Keratinocyte (primary cell): ENCODE data around the gene RTN4IP1. TPM values are rescaled to one million over a fixed set of nuclear protein-coding genes. Genes with fewer than 3 reads are reported as not detected.

Experiments used
- DNase-seq: peaks from one replicate; pipeline ENCODE4 v3.0.0-alpha.2; 2011; ENCODE audit warnings: low read depth, missing footprints, low spot score
- FAIRE-seq: peaks from 2 replicates; lab custom pipeline; 2011; peaks lifted over from hg19 to GRCh38; lab: Jason Lieb, UNC
- H2AFZ ChIP-seq: 2 replicates; pipeline ENCODE4 v1.6.0; 2012; ENCODE audit warnings: low read length, control low read depth, inconsistent platforms; ENCODE audit not compliant: control insufficient read depth
- H3K27ac ChIP-seq: 2 replicates; pipeline ENCODE4 v1.5.1; 2011; ENCODE audit warnings: low read length; ENCODE audit not compliant: control insufficient read depth, insufficient read depth
- H3K27me3 ChIP-seq: 3 replicates; pipeline ENCODE4 v1.6.0; 2011; ENCODE audit warnings: low read length; ENCODE audit not compliant: control insufficient read depth, insufficient read depth; ENCODE audit errors: extremely low read depth
- H3K36me3 ChIP-seq, 2 experiments: 2 replicates in 1 of 2; 3 replicates in 1 of 2; pipeline ENCODE4 v1.5.1; 2011; ENCODE audit warnings: low read length in 2 of 2, mild to moderate bottlenecking in 1 of 2; ENCODE audit not compliant: control insufficient read depth in 2 of 2, insufficient read depth in 2 of 2; ENCODE audit errors: extremely low read depth in 1 of 2
- H3K4me1 ChIP-seq: 3 replicates; pipeline ENCODE4 v1.5.1; 2011; ENCODE audit warnings: low read length; ENCODE audit not compliant: control insufficient read depth, insufficient read depth; ENCODE audit errors: extremely low read depth
- H3K4me2 ChIP-seq: 3 replicates; pipeline ENCODE4 v1.6.0; 2011; ENCODE audit warnings: low read depth, low read length; ENCODE audit not compliant: control insufficient read depth, insufficient read depth; ENCODE audit errors: extremely low read depth
- H3K4me3 ChIP-seq, 3 experiments: fragments of 200-600 bp in 1 of 3; sonication (generic) in 1 of 3; 2 replicates in 2 of 3; 3 replicates in 1 of 3; pipeline ENCODE4 v1.5.1; 2011 to 2016; ENCODE audit warnings: low read length in 3 of 3, mild to moderate bottlenecking in 3 of 3, control low read depth in 2 of 3, inconsistent platforms in 1 of 3, low read depth in 1 of 3, mixed read lengths in 1 of 3, mixed run types in 1 of 3, moderate library complexity in 1 of 3; ENCODE audit not compliant: control insufficient read depth in 2 of 3, insufficient read depth in 2 of 3; ENCODE audit errors: extremely low read depth in 1 of 3
- H3K79me2 ChIP-seq: 2 replicates; pipeline ENCODE4 v1.6.0; 2012; ENCODE audit warnings: low read length; ENCODE audit not compliant: control insufficient read depth, insufficient read depth
- H3K9ac ChIP-seq: 3 replicates; pipeline ENCODE4 v1.6.0; 2011; ENCODE audit warnings: low read length; ENCODE audit not compliant: control insufficient read depth, insufficient read depth; ENCODE audit errors: extremely low read depth
- H3K9me1 ChIP-seq: 3 replicates; pipeline ENCODE4 v1.6.0; 2011; ENCODE audit warnings: low read length; ENCODE audit not compliant: control insufficient read depth, insufficient read depth; ENCODE audit errors: extremely low read depth
- H3K9me3 ChIP-seq: 2 replicates; pipeline ENCODE4 v1.5.1; 2012; ENCODE audit warnings: low read depth, low read length; ENCODE audit not compliant: control insufficient read depth
- H4K20me1 ChIP-seq: 3 replicates; pipeline ENCODE4 v1.6.0; 2011; ENCODE audit warnings: low read length; ENCODE audit not compliant: control insufficient read depth, insufficient read depth; ENCODE audit errors: extremely low read depth
- EZH2 ChIP-seq: IDR thresholded peaks from one replicate; pipeline ENCODE4 v1.6.1; 2012; ENCODE audit warnings: inconsistent platforms, mild to moderate bottlenecking, low read length, moderate library complexity
- dilution Hi-C: fragments of 300-500 bp; cut with MboI; formaldehyde crosslinking; loops from one replicate; pipeline ENCODE4 v1.7.0; 2020; ENCODE audit warnings: low sequenced_read_pairs; ENCODE audit not compliant: extremely low pct_ligation_motif_present
- polyA plus RNA-seq, 5 experiments: library from polyadenylated mRNA; depleted of rRNA in 3 of 5; stranded (reverse) in 3 of 5; stranded (forward) in 1 of 5; unstranded in 1 of 5; fragments of >200 nt; gene quantifications; 1 replicate in 1 of 5; 2 replicates in 3 of 5; 3 replicates in 1 of 5; pipeline versions ENCODE4 v1.2.1 to v1.2.3, GENCODE V29; 2011 to 2012; ENCODE audit warnings: missing spikeins in 2 of 5, low read depth in 1 of 5, low replicate concordance in 1 of 5
- TF ChIP-seq, protein P1 (sequence below), 3 experiments: IDR thresholded peaks in 1 of 3; conservative IDR thresholded peaks in 1 of 3; optimal IDR thresholded peaks in 1 of 3; 2 replicates in 2 of 3; 3 replicates in 1 of 3; pipeline versions ENCODE3 to v1.5.1; 2011; ENCODE audit warnings: low read length in 3 of 3, mild to moderate bottlenecking in 3 of 3, moderate library complexity in 2 of 3, control low read depth in 1 of 3, inconsistent platforms in 1 of 3; ENCODE audit not compliant: insufficient read depth in 2 of 3; ENCODE audit errors: extremely low read depth in 1 of 3

The RTN4IP1 gene
- polyA plus RNA-seq, 1 donor (not counting 4 experiments of a cell fraction or from before 2014, with no cell fraction given): 8.0 TPM

DNA sequence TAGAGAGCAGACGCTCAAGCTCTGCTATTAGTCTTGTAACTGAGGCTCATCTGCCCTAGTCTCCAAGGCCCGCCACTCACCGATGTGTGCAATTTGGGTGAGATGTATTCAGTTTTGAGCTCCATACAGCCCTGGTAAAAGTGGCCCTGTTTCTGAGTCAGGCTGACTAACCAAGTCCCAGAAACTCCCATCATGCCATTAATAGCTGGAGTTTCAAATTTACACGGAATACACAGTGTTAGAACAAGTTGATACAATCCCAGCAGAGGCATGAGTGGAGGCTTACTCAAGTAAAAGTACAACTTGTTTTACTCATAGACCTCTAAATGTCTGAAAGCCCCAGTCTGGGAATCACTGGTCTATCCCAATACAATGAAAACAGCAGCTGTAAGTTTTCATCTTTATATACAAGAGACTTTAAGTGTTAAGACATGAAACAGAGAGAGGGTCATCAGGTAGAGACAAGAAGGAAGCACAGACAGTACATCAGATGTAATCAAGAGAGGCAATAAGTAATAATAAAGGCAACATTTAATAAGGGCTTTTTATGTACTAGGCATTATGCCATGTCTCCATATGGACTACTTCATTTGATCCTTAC is 42.4 kb downstream of the RTN4IP1 start:
- dilution Hi-C loops: no loop called here
- DNase-seq: no peak
- FAIRE-seq: peak; percentile 85

DNA sequence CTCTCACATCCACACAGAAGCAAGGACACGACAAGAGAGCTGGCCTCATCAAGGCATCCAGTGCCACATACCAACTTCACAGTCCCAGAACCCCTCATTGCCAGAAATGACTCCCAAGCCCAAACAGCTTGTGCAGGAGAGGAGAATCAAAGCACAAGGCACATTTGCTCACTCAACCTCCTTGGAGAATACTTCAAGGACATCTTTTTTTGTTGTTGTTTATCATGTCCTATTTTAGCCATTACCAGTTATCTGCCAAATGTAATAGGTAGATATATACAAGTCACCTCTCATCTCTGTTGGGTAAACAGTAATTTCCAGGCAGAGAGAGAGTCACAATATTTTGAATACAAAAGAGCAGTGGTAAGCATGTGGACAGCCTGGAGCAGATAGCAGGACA is 47.8 kb downstream of the RTN4IP1 start:
- Histone ChIP-seq H3K79me2 (no peaks in the 10 kb centered on the region), H3K27me3 (no peaks in the 10 kb centered on the region), H3K4me2 (no peak overlapping the region), H3K27ac (no peak overlapping the region), H3K4me3 (no peak overlapping the region), H3K36me3 (peaks cover 0 to 8% of the 10 kb centered on the region in 2 experiments), H3K9me3 (no peaks in the 10 kb centered on the region), H3K4me1 (peaks cover 2% of the 10 kb centered on the region), H2AFZ (no peak overlapping the region), H4K20me1 (no peaks in the 10 kb centered on the region), H3K9me1 (no peaks in the 10 kb centered on the region), H3K9ac (no peak overlapping the region)
- dilution Hi-C loops: no loop called here
- FAIRE-seq: no peak
- no peak for DNase-seq
- TF ChIP-seq EZH2: no peak
- TF ChIP-seq, protein P1, sequence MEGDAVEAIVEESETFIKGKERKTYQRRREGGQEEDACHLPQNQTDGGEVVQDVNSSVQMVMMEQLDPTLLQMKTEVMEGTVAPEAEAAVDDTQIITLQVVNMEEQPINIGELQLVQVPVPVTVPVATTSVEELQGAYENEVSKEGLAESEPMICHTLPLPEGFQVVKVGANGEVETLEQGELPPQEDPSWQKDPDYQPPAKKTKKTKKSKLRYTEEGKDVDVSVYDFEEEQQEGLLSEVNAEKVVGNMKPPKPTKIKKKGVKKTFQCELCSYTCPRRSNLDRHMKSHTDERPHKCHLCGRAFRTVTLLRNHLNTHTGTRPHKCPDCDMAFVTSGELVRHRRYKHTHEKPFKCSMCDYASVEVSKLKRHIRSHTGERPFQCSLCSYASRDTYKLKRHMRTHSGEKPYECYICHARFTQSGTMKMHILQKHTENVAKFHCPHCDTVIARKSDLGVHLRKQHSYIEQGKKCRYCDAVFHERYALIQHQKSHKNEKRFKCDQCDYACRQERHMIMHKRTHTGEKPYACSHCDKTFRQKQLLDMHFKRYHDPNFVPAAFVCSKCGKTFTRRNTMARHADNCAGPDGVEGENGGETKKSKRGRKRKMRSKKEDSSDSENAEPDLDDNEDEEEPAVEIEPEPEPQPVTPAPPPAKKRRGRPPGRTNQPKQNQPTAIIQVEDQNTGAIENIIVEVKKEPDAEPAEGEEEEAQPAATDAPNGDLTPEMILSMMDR (optimal IDR thresholded peaks at IDR 0.05 in 1 of 3, IDR thresholded peaks at IDR 0.05 in 1 of 3, conservative IDR thresholded peaks at IDR 0.05 in 1 of 3; ENCODE audit: extremely low read depth in 1 of 3, insufficient read depth in 2 of 3, low read length in 3 of 3): no peak

More for the DNA sequence above, 42.4 kb downstream of the RTN4IP1 start:
- Histone ChIP-seq H3K4me2 (no peak overlapping the region), H3K27ac (peak overlapping the region; percentile 8), H2AFZ (no peak overlapping the region), H3K79me2 (no peaks in the 10 kb centered on the region), H3K9me3 (no peaks in the 10 kb centered on the region), H3K9me1 (no peaks in the 10 kb centered on the region), H4K20me1 (no peaks in the 10 kb centered on the region), H3K4me1 (peaks cover 16% of the 10 kb centered on the region), H3K27me3 (no peaks in the 10 kb centered on the region), H3K9ac (no peak overlapping the region), H3K36me3 (peaks cover 2 to 6% of the 10 kb centered on the region in 2 experiments), H3K4me3 (no peak overlapping the region)
- no peak for TF ChIP-seq EZH2
- TF ChIP-seq, protein P1 (optimal IDR thresholded peaks at IDR 0.05 in 1 of 3, IDR thresholded peaks at IDR 0.05 in 1 of 3, conservative IDR thresholded peaks at IDR 0.05 in 1 of 3; ENCODE audit: extremely low read depth in 1 of 3, insufficient read depth in 2 of 3, low read length in 3 of 3): no peak
